IMR-90 (cell line): ENCODE results near the gene ACOXL. TPM values are rescaled to one million over a fixed set of nuclear protein-coding genes. Genes with fewer than 3 reads are reported as not detected.

ENCODE experiments used
- ATAC-seq: fragments of 200-7000 bp; cut with Tn5 transposase; 2 replicates; pipeline ENCODE4 v1.9.1; 2020; ENCODE audit warnings: low read depth, mild to moderate bottlenecking, moderate library complexity
- BruUV-seq: library from RNA; stranded (reverse); fragments of 400-500 nt; replicated peaks from 2 replicates; lab custom pipeline; 2021; lab: Mats Ljungman, UMichigan
- CTCF ChIA-PET: fragments of 300-600 bp; formaldehyde crosslinking; extraction: SDS; loops from one replicate; lab custom pipeline; 2021; ENCODE audit warnings: antibody characterized with exemption; lab: Yijun Ruan, JAX
- POLR2A ChIA-PET: fragments of 300-600 bp; sonication (Branson Sonifier 250); formaldehyde crosslinking; loops from one replicate; lab custom pipeline; 2022; ENCODE audit warnings: antibody characterized with exemption; ENCODE audit not compliant: unreplicated experiment; lab: Charles Lee
- DNase-seq: peaks from one replicate; pipeline ENCODE4 v3.0.0; 2013
- H2AFZ ChIP-seq: replicated peaks from 2 replicates; pipeline ENCODE3; 2013; ENCODE audit warnings: low read length, mild to moderate bottlenecking; ENCODE audit not compliant: poor library complexity
- H2AK5ac ChIP-seq: 2 replicates; pipeline ENCODE4 v1.6.1; 2013; ENCODE audit warnings: low read depth, low read length, inconsistent platforms
- H2AK9ac ChIP-seq: replicated peaks from 2 replicates; pipeline ENCODE3; 2013; ENCODE audit warnings: mild to moderate bottlenecking, low read depth, low read length, moderate library complexity; ENCODE audit not compliant: poor library complexity
- H2BK120ac ChIP-seq: 2 replicates; pipeline ENCODE4 v1.6.1; 2013; ENCODE audit warnings: low read depth, low read length, inconsistent platforms
- H2BK15ac ChIP-seq: 3 replicates; pipeline ENCODE4 v1.6.1; 2013; ENCODE audit warnings: low read depth, low read length, inconsistent platforms
- H2BK20ac ChIP-seq: 2 replicates; pipeline ENCODE4 v1.6.1; 2013; ENCODE audit warnings: low read depth, mild to moderate bottlenecking, inconsistent platforms, low read length, moderate library complexity
- H2BK5ac ChIP-seq: 2 replicates; pipeline ENCODE4 v1.6.1; 2013; ENCODE audit warnings: mild to moderate bottlenecking, low read depth, low read length, inconsistent platforms; ENCODE audit not compliant: poor library complexity, severe bottlenecking
- H3K14ac ChIP-seq: replicated peaks from 2 replicates; pipeline ENCODE4 v1.6.1; 2013; ENCODE audit warnings: low read depth, low read length, inconsistent platforms
- H3K18ac ChIP-seq: 2 replicates; pipeline ENCODE4 v1.6.1; 2013; ENCODE audit warnings: low read depth, low read length, control low read depth
- H3K23ac ChIP-seq: 2 replicates; pipeline ENCODE4 v1.6.1; 2013; ENCODE audit warnings: low read depth, low read length, inconsistent platforms
- H3K27ac ChIP-seq: 2 replicates; pipeline ENCODE4 v1.5.1; 2013; ENCODE audit warnings: mild to moderate bottlenecking, control low read depth, low read length; ENCODE audit not compliant: insufficient read depth
- H3K27me3 ChIP-seq: 2 replicates; pipeline ENCODE4 v1.6.1; 2013; ENCODE audit warnings: low read length; ENCODE audit not compliant: control insufficient read depth, insufficient read depth
- H3K36me3 ChIP-seq: 2 replicates; pipeline ENCODE4 v1.6.1; 2013; ENCODE audit warnings: low read length, mixed read lengths; ENCODE audit not compliant: control insufficient read depth, insufficient read depth
- H3K4ac ChIP-seq: 2 replicates; pipeline ENCODE4 v1.6.1; 2013; ENCODE audit warnings: low read depth, low read length, inconsistent platforms
- H3K4me1 ChIP-seq: 2 replicates; pipeline ENCODE4 v1.6.1; 2013; ENCODE audit warnings: low read length, mixed read lengths; ENCODE audit not compliant: control insufficient read depth, insufficient read depth
- H3K4me2 ChIP-seq: 2 replicates; pipeline ENCODE4 v1.6.1; 2013; ENCODE audit warnings: low read depth, mild to moderate bottlenecking, control low read depth, low read length, moderate library complexity
- H3K4me3 ChIP-seq: 2 replicates; pipeline ENCODE4 v1.5.1; 2013; ENCODE audit warnings: low read depth, mild to moderate bottlenecking, control low read depth, low read length, moderate library complexity; ENCODE audit not compliant: insufficient read depth
- H3K56ac ChIP-seq: 2 replicates; pipeline ENCODE4 v1.6.1; 2013; ENCODE audit warnings: low read length, inconsistent platforms; ENCODE audit not compliant: insufficient read depth; ENCODE audit errors: extremely low read depth
- H3K79me1 ChIP-seq, 2 experiments: 2 replicates each; pipeline ENCODE4 v1.6.1; 2013; ENCODE audit warnings: low read length in 2 of 2, inconsistent platforms in 1 of 2, low read depth in 1 of 2
- H3K9ac ChIP-seq: 2 replicates; pipeline ENCODE4 v1.6.1; 2013; ENCODE audit warnings: low read depth, low read length, control low read depth
- H3K9me1 ChIP-seq: 2 replicates; pipeline ENCODE4 v1.6.1; 2013; ENCODE audit warnings: low read length, inconsistent platforms; ENCODE audit not compliant: insufficient read depth
- H3K9me3 ChIP-seq: 2 replicates; pipeline ENCODE4 v1.6.1; 2013; ENCODE audit warnings: low read length; ENCODE audit not compliant: control insufficient read depth, insufficient read depth
- H4K20me1 ChIP-seq: 2 replicates; pipeline ENCODE4 v1.6.1; 2013; ENCODE audit warnings: low read length, inconsistent platforms; ENCODE audit not compliant: insufficient read depth
- H4K5ac ChIP-seq: 2 replicates; pipeline ENCODE4 v1.6.1; 2013; ENCODE audit warnings: mild to moderate bottlenecking, low read depth, low read length, control low read depth
- H4K8ac ChIP-seq, 2 experiments: 2 replicates each; pipeline ENCODE4 v1.6.1; 2013; ENCODE audit warnings: low read depth in 2 of 2, low read length in 2 of 2, control low read depth in 1 of 2, inconsistent platforms in 1 of 2
- H4K91ac ChIP-seq: 2 replicates; pipeline ENCODE4 v1.6.1; 2013; ENCODE audit warnings: low read depth, low read length, inconsistent platforms; ENCODE audit not compliant: insufficient read depth
- BHLHE40 ChIP-seq: fragments of 150-350 bp; IDR thresholded peaks from 2 replicates; pipeline ENCODE4 v1.6.1; 2016; ENCODE audit warnings: mild to moderate bottlenecking, low read depth, low read length
- CEBPB ChIP-seq: IDR thresholded peaks from 2 replicates; pipeline ENCODE4 v1.6.1; 2012; ENCODE audit warnings: low read depth, low read length, improper control_type of control experiment
- CHD1 ChIP-seq: IDR thresholded peaks from 2 replicates; pipeline ENCODE4 v1.6.1; 2012; ENCODE audit warnings: low read depth, low read length, improper control_type of control experiment
- MAFK ChIP-seq: IDR thresholded peaks from 2 replicates; pipeline ENCODE4 v1.6.1; 2012; ENCODE audit warnings: low read depth, low read length, improper control_type of control experiment
- MAZ ChIP-seq: IDR thresholded peaks from 2 replicates; pipeline ENCODE4 v1.6.1; 2012; ENCODE audit warnings: low read depth, mild to moderate bottlenecking, low read length, improper control_type of control experiment, moderate library complexity, borderline replicate concordance
- NFE2L2 ChIP-seq: fragments of 150-350 bp; IDR thresholded peaks from 2 replicates; pipeline ENCODE4 v1.6.1; 2016; ENCODE audit warnings: low read depth, mild to moderate bottlenecking, low read length
- POLR2A ChIP-seq: IDR thresholded peaks from 2 replicates; pipeline ENCODE4 v1.6.1; 2012; ENCODE audit warnings: mild to moderate bottlenecking, low read depth, low read length
- RAD21 ChIP-seq: IDR thresholded peaks from 2 replicates; pipeline ENCODE4 v1.6.1; 2012; ENCODE audit warnings: low read length, improper control_type of control experiment
- RCOR1 ChIP-seq: IDR thresholded peaks from 2 replicates; pipeline ENCODE4 v1.6.1; 2012; ENCODE audit warnings: mild to moderate bottlenecking, low read length, improper control_type of control experiment; ENCODE audit not compliant: insufficient replicate concordance
- RFX5 ChIP-seq: IDR thresholded peaks from 2 replicates; pipeline ENCODE4 v1.8.0; 2012; ENCODE audit warnings: low read depth, mild to moderate bottlenecking, low read length, moderate library complexity
- SMC3 ChIP-seq: fragments of 150-350 bp; IDR thresholded peaks from 2 replicates; pipeline ENCODE4 v1.6.1; 2016; ENCODE audit warnings: low read depth, mild to moderate bottlenecking, antibody characterized with exemption, low read length, moderate library complexity
- whole genome bisulfite sequencing, 2 experiments: methylation state at CpG; one replicate each; pipeline versions ENCODE4 v1.1.5 to v1.1.7; 2013; ENCODE audit warnings: missing lambda C conversion rate in 2 of 2; ENCODE audit not compliant: insufficient read length in 1 of 2; ENCODE audit errors: extremely low coverage in 2 of 2; 5-methylcytosine and 5-hydroxymethylcytosine counted together
- dilution Hi-C: fragments of 300-500 bp; cut with HindIII; formaldehyde crosslinking; loops from one replicate; pipeline ENCODE4 v1.14.3; 2018; ENCODE audit warnings: low sequenced_read_pairs; ENCODE audit not compliant: unreplicated experiment
- in situ Hi-C: fragments of 300-500 bp; cut with MboI; formaldehyde crosslinking; loops from 3 replicates; pipeline ENCODE4 v1.14.3; 2019; ENCODE audit warnings: low sequenced_read_pairs, inconsistent platforms, mixed read lengths
- intact Hi-C: fragments of 100-400 bp; cut with micrococcal nuclease; formaldehyde crosslinking; loops from 2 replicates; pipeline ENCODE4 v1.10.0; 2022
- polyA plus RNA-seq, 3 experiments: library from polyadenylated mRNA; depleted of rRNA; stranded (reverse); fragments of >200 nt; gene quantifications; 2 replicates each; pipeline ENCODE4 v1.2.3, GENCODE V29; 2012; ENCODE audit warnings: low replicate concordance in 1 of 3
- total RNA-seq: library from RNA; depleted of rRNA; stranded (reverse); fragments of >200 nt; gene quantifications from 2 replicates; pipeline ENCODE4 v1.2.3, GENCODE V29; 2012
- TF ChIP-seq, protein P1 (sequence below): fragments of 150-350 bp; IDR thresholded peaks from 2 replicates; pipeline ENCODE4 v1.6.1; 2016; ENCODE audit warnings: low read depth, mild to moderate bottlenecking, low read length, moderate library complexity, borderline replicate concordance
- TF ChIP-seq, protein P2 (sequence below): conservative IDR thresholded peaks from 2 replicates; pipeline ENCODE4 v1.5.1; 2012; ENCODE audit warnings: mild to moderate bottlenecking, low read depth, low read length, improper control_type of control experiment

Gene ACOXL
- total and polyA plus RNA-seq, 2 of the 4 experiments (the other 2 are of a cell fraction) = not detected

DNA sequence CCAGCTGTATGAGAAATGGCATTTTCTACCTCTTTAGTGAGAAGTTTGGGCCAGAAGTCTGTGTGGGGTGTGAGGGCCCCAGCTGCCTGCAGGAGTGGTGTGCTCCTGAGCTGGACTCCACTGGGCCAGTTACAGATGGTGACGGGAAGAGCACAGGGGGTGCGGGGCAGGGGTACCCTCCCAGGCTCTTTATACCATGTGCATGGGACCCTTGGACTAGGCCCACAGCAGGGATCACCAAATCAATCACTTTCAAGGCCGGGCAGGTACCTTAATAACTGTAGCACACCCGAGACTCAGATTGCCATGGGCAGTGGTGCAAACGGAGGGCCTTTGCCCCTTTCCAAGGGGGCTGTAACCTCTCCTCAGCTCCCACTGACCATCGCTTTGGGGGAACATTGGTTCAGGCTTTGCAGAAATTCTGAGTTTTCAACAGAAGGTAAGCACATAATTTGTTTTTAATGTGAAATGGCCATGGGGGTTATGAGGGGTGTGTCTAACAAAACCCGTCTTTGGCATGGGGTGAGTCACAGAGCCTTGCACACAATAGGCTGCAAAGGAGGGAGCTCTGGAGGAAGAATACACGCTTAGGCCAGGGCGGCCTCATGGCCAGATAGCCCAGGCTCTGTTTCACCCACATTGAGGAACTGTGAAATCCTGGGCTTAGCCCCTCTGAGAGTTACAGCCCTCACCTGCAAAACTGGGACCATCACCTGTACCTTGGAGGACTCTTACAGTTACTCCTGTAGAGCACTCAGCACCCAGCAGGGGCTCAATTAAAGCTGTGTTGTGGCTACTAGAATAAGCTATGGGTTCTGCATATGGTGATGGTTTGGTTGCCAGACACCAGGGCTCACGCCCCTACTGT, 247.3 kb downstream of the ACOXL start (continued):
- no peak for TF ChIP-seq BHLHE40

DNA sequence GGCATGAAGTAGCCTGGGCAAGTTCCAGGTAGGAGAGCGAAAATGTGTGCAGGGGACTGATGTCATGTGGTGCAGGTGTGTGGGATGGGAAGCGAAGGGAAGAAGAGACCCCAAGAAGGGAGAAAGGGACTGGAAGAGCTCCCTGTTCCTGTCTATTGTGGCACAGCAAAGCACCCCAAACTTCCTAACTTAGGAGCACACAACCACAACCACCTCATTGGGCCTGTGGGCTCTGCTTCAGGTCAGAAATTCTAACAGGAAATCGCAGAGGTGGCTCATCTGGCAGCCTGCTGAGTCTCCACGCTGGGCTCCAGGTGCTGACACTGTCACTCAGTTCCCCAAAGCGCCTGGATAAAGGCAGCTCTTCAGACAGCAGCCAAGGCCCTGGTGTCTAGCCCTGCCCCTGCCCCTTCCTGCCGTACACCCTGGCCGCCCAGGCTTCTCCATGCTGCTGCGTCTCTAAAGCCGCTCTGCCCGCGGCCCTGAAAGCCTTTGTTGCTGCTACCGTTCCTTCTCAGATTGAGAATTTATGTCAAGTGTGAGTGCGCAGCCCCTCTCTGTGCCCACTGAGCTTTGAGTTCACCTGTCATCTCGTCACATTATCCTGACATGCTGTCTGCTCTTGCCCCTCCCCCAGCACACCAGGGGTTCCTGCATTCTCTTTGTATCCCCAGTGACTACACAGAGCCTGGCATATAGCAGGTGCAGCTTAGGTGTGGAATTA, 248.1 kb downstream of the ACOXL start:
- Histone ChIP-seq H2BK120ac (no peak overlapping the region), H3K23ac (no peak overlapping the region), H4K5ac (no peak overlapping the region), H3K9me3 (no peaks in the 10 kb centered on the region), H2BK5ac (no peak overlapping the region), H3K36me3 (no peaks in the 10 kb centered on the region), H3K79me1 (no peaks in the 10 kb centered on the region), H2BK20ac (no peak overlapping the region), H2BK15ac (no peak overlapping the region), H3K4me2 (no peak overlapping the region), H4K8ac (no peak overlapping the region), H4K91ac (no peak overlapping the region), H3K9ac (no peak overlapping the region), H3K9me1 (no peaks in the 10 kb centered on the region), H3K56ac (no peak overlapping the region), H3K4me1 (no peaks in the 10 kb centered on the region), H3K14ac (no peak overlapping the region), H3K27me3 (peaks cover 19% of the 10 kb centered on the region), H4K20me1 (no peaks in the 10 kb centered on the region), H2AFZ (no peak overlapping the region), H3K18ac (no peak overlapping the region), H2AK5ac (no peak overlapping the region), H3K27ac (no peak overlapping the region), H2AK9ac (no peak overlapping the region), H3K4me3 (no peak overlapping the region), H3K4ac (no peak overlapping the region)
- DNase-seq (no peak), ATAC-seq (no peak)
- in situ Hi-C loops = no loop called here
- ChIA-PET POLR2A (no interaction called here), CTCF (no interaction called here)
- intact Hi-C loops = no loop called here
- no peak for TF ChIP-seq MAZ
- TF ChIP-seq BHLHE40 = no peak
- no peak for TF ChIP-seq RAD21
- TF ChIP-seq, protein P1, sequence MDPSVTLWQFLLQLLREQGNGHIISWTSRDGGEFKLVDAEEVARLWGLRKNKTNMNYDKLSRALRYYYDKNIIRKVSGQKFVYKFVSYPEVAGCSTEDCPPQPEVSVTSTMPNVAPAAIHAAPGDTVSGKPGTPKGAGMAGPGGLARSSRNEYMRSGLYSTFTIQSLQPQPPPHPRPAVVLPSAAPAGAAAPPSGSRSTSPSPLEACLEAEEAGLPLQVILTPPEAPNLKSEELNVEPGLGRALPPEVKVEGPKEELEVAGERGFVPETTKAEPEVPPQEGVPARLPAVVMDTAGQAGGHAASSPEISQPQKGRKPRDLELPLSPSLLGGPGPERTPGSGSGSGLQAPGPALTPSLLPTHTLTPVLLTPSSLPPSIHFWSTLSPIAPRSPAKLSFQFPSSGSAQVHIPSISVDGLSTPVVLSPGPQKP = no peak
- TF ChIP-seq, protein P2, sequence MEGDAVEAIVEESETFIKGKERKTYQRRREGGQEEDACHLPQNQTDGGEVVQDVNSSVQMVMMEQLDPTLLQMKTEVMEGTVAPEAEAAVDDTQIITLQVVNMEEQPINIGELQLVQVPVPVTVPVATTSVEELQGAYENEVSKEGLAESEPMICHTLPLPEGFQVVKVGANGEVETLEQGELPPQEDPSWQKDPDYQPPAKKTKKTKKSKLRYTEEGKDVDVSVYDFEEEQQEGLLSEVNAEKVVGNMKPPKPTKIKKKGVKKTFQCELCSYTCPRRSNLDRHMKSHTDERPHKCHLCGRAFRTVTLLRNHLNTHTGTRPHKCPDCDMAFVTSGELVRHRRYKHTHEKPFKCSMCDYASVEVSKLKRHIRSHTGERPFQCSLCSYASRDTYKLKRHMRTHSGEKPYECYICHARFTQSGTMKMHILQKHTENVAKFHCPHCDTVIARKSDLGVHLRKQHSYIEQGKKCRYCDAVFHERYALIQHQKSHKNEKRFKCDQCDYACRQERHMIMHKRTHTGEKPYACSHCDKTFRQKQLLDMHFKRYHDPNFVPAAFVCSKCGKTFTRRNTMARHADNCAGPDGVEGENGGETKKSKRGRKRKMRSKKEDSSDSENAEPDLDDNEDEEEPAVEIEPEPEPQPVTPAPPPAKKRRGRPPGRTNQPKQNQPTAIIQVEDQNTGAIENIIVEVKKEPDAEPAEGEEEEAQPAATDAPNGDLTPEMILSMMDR = no peak
- TF ChIP-seq RCOR1 = no peak
- no peak for TF ChIP-seq RFX5
- TF ChIP-seq NFE2L2 = no peak
- TF ChIP-seq CHD1 = no peak
- no peak for TF ChIP-seq MAFK
- TF ChIP-seq SMC3 = no peak
- TF ChIP-seq CEBPB = no peak
- TF ChIP-seq POLR2A = no peak
- 78% methylated on average over 11 of the region's 14 CpGs; no CpG with 5 or more reads in 1 of the 2 experiments for WGBS, 2 experiments
- no TSS peak for BruUV-seq
- dilution Hi-C loops = no loop called here
